GM21825 (cell line): ENCODE results near the gene CNR1.
A peak's percentile ranks its signal among the peaks of the same experiment; 100 is the strongest.
"Not testable (repeated sequence)": the region's sequence is repeated elsewhere in the genome, so short reads cannot be mapped to it uniquely, and the experiment has no call there.

ENCODE experiments used
- ATAC-seq: cut with Tn5 transposase; IDR thresholded peaks from one replicate; pipeline ENCODE4 v1.9.1; 2021; ENCODE audit warnings: mild to moderate bottlenecking, moderate library complexity; ENCODE audit not compliant: unreplicated experiment

CNR1 gene

GRCh38 chr6:88165844-88166492 is at the start of gene CNR1:
Gene CNR1 (minus strand): TSS chr6:88166347. CDS start chr6:88145274, 21,073 bp downstream.
- ATAC-seq, result peak; percentile 69

GRCh38 chr6:88211446-88211845 is 45.3 kb upstream of the CNR1 start:
- ATAC-seq, result no peak

GRCh38 chr6:88209301-88209700 is 43.2 kb upstream of the CNR1 start:
- no peak for ATAC-seq

GRCh38 chr6:88208726-88209125 is 42.6 kb upstream of the CNR1 start:
- no peak for ATAC-seq

GRCh38 chr6:88201734-88202133 is 35.6 kb upstream of the CNR1 start:
- not testable (repeated sequence) for ATAC-seq

GRCh38 chr6:88184921-88185320 is 18.8 kb upstream of the CNR1 start:
- ATAC-seq, result no peak

GRCh38 chr6:88183471-88183870 is 17.3 kb upstream of the CNR1 start:
- ATAC-seq, result no peak

- ATAC-seq, result peak; percentile 74
Observed at GRCh38 chr6:88179692-88180091, 13.5 kb upstream of the CNR1 start.

GRCh38 chr6:88177961-88178464 is 11.9 kb upstream of the CNR1 start:
- peak; percentile 43 for ATAC-seq

- no peak for ATAC-seq
Observed at GRCh38 chr6:88174906-88175305, 8.8 kb upstream of the CNR1 start.

GRCh38 chr6:88171312-88171711 is 5.2 kb upstream of the CNR1 start:
- ATAC-seq, result no peak

- no peak for ATAC-seq
Observed at GRCh38 chr6:88168362-88168761, 2.2 kb upstream of the CNR1 start.

- ATAC-seq, result peak; percentile 16
Observed at GRCh38 chr6:88167352-88167937, 1.3 kb upstream of the CNR1 start.

- ATAC-seq, result peak; percentile 37
Observed at GRCh38 chr6:88166493-88167351, 575 bp upstream of the CNR1 start.

- no peak for ATAC-seq
Observed at GRCh38 chr6:88165087-88165843, 882 bp downstream of the CNR1 start.

GRCh38 chr6:88164061-88164460 is 2.1 kb downstream of the CNR1 start:
- ATAC-seq, result no peak

- ATAC-seq, result no peak
Observed at GRCh38 chr6:88163616-88164015, 2.5 kb downstream of the CNR1 start.

- ATAC-seq, result no peak
Observed at GRCh38 chr6:88161940-88162339, 4.2 kb downstream of the CNR1 start.

- ATAC-seq, result no peak
Observed at GRCh38 chr6:88157106-88157505, 9.0 kb downstream of the CNR1 start.

GRCh38 chr6:88145298-88145963 is 20.7 kb downstream of the CNR1 start:
- ATAC-seq, result no peak
